ENCODE data around the gene GGN.

GGN gene

DNA sequence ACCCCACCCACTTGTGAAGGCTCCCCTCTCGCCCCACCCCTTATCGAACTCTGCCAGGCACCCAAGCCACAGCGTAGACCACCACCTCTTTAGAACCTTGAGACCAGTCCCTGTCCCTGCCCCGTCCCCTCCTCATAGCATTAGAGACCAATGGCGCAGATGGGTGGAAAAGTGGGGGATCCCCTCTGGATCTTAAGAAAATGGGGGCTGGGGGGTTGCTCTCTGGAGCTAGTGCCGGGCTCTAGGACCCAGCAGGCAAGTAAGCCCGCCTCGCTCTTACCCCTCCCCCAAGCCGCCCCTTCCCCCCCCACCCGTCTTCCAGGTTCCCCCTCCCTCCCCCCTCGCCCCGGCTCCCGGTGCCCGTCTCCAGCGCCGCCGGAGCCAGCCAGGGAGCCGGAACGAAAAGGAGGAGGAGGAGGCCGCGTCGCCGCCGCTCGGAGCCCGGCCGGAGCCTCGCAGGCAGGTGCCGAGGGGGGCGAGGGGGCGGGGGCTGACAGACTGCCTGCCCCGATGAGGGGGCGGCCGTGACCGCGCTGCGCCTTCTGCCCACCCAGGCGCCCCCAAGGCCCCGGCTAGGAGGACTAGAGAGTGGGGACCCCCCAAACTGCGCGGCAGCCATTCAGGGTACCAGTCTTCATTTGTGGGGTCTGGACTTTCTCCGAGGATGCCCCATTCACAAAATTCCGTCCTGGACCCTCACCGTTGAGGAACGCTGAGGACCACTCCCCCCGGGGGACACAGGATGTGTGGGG lies 691 bp upstream of the GGN start, which contains the start of gene SPRED3:
Gene SPRED3, plus strand, starts transcription at position 349 of the 752 bp plus-strand sequence. CDS start 1,606 bp downstream, outside the sequence.
- no peak for DNase-seq (ENCODE audit: low read depth in 2 of 2, low spot score in 1 of 2)

DNA sequence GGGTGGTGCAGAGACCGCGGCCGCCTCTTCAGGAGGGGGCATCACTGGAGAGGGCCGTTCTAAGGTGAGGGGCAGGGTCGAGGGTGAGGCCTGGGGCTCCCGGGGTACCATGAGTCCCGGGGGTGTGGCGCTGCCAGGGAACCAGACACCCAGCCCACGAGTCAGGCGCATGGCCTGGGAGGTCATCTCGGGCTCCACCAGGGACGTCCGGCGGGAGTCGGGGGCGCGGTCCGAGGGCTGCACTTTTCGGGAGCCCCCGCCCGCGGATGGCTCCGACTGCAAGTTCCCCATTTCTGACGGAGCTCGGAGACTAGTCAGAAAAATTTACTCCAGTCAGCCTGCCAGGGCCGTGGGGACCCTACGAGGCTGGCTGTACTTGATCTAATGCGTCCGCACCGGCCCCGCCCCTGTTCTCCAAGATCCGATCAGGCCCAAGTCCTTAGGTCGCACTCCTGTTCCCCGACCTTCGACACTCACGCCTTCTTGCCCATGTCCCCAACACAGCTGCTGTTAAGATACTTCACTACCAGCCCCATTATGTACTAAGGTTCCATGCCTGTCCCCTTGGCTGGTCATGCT lies 774 bp downstream of the GGN start:
- no peak for DNase-seq (ENCODE audit: low read depth in 2 of 2, low spot score in 1 of 2)

DNA sequence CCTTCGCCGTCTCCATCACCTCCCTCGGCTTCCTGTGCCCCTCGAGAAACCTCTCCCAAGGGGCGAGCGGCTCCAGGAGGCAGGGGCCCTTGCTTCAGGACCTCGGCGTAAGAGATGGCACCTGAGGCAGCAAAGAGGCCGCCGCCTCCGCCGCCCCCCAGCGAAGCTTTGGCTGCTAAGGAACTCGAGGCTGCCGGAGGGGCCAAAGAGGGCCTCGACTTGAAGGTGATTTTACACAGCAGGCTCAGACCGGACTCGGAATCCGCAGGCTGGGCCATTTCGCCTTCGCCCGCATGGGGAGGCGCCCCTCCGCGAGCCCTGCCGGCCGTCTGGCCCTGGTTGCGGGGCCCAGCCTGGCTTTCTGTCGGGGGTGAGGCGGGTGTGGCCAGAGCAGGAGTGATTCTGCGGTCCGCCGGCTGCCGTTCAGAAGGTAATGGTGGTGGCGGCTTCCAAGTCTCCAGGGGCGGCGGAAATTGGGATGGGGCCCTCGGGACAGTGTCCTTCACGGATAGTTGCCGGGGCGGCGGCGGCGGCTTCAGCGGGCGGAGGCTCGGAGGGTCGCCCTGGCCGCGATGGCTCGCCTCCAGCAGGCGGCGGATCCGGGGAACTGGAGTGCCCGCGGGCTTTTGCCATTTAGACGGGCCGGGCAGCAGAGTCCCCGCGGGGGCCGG lies 1.4 kb downstream of the GGN start:
- DNase-seq (ENCODE audit: low read depth in 2 of 2, low spot score in 1 of 2): no peak

DNA sequence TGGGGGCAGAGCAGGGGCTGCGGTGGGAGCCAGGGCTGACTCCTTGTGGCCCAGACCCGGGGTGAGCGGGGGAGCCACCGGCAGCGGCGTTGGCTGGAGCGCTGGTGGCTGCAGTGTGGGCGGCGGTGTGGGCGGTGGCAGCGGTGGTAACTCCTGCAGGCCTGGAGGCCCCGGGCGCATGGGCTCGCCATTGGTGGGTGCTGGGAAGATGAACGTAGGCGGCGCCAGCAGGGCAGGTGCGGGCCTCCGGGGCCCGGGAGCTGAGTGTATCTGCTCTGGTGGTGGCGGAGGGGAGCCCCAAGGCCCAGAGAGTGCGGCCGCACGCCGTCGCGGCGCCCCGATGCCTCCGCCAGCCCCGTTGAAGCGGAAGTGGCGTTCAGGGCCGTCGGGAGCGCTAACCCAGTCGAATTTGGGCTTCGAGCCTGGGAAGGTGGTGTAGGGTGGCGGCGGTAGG lies 2.0 kb downstream of the GGN start:
- DNase-seq (ENCODE audit: low read depth in 2 of 2, low spot score in 1 of 2): no peak

DNA sequence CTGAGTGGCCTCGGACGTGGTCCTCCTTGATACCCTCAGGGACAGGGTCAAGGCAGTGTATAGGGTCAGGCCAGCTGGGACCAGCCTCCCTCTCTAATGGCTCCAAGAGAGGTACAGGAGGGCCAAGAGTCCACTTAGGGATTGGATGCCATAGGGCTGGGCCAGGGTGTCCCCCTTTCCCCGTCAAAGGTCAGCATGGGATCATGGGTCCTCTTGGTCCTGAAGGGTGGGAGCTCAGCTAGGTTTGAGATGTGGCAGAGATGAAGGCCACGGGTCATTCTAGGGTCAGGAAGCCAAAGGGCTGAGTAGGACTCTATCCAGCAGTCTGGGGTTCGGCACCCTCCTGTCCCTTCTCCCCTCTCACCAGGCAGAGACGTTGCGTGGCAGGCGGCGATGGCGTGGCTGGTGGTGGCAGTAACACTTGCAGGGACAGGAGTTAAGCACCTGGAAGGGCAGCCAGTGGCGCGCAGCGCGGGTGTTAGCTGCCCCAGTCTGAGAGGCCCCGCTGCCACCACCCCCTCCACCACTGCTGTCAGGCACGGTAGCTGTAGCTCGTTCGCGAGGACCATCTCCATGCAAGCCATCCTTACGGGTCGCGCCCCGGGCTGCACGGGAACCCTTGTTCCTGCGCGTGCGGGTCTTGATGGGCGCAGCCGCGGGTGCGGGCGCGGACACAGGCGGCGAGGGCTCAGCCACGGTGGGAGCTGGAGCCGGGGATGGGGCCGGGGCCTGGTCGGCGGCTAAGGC lies 2.6 kb downstream of the GGN start:
- no peak for DNase-seq (ENCODE audit: low read depth in 2 of 2, low spot score in 1 of 2)

DNA sequence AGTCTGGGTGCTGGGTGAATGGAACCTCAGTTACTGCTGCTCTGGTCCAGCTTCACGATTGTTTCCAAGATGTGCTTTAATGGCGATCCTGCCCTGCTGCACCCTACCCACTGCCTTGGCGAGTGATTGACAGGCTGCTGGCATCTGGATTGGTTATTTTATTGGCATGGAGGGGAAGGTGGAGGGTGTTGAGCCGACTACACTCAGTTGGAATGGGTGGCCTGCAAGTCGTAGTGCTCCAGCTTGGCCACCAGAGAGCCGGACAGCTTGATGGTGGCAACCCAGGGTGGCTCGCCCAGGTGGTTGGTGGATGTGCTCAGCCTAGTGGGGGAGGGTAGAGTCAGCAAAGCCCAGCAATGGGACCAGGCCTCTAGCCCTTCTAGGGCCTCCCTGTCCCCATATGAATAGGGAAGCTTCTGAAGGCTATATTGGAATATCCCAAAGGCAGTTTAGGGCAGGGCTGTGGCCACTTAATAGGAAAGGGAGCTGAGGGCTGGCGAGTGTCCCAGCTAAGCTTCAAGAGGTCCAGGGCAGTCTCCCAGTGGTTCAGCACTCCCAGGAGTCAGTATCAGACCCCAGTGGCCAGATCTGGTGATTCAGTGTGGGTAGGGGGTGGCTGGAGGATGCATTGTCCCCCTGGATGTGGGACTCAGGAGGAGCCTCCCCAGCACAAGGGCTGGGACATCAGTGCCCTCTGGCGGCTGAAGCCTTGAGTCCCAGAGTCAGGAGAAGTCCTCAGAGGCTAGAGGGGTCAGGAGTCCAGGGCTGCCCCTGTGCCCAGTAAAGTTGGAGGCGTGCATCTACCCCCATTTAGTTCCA lies 3.4 kb downstream of the GGN start:
- DNase-seq (ENCODE audit: low read depth in 2 of 2, low spot score in 1 of 2): no peak

DNA sequence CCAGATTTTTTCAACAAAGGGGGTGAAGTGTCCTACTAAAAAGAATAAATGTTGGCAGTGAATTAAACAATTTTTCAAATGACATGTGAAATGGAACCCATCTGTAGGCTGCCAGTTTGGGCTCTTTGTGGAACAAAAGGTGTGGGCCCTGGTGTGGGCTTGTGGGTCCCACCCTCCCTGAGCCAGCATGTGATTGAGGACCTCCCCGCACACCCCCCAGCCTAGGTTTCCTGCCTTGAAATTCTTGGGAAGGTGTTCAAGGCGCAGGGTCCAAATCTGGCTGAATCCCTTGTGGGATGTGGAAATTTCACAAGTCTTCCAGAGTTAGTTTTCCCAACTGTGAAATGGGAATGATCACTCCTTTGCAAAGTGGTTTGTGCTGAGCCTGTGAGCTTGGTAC lies 4.1 kb downstream of the GGN start:
- no peak for DNase-seq (ENCODE audit: low read depth in 2 of 2, low spot score in 1 of 2)

DNA sequence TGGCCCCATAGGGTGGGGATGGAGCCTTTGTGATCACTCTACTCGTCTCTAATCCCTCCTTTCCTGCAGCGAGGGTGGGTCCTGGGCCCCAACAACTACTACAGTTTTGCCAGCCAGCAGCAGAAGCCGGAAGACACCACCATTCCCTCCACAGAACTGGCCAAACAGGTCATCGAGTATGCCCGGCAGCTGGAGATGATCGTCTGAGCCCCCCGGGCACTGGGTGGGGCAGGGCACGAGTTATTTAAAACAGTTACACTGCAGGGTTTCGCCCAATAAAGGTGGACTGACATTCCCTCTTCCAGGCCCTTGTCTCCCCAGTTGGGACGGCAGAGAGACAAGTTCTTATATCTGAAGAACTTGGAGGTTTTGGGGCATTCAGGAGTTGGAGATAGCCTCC lies 4.7 kb downstream of the GGN start:
- no peak for DNase-seq (ENCODE audit: low read depth in 2 of 2, low spot score in 1 of 2)

DNA sequence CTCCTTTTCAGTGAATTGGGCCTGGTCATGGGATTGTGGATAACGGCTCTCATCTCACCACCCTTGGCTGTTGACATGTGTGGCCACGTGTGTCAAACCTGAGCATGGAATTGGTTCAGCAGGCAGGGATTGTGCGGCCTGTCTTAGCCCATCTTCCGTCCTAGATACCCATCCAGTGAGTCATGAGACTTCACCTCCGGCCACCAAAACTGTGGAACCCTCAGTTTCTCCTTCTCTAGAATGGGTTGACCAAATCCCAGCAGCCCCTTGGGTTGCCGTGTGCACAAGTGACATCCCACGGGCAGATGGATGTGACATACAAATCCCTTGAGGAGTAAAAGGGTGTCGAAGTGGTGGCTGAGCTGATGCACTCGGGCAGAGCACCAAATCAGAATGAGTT lies 6.7 kb downstream of the GGN start:
- DNase-seq (ENCODE audit: low read depth in 2 of 2, low spot score in 1 of 2): no peak

DNA sequence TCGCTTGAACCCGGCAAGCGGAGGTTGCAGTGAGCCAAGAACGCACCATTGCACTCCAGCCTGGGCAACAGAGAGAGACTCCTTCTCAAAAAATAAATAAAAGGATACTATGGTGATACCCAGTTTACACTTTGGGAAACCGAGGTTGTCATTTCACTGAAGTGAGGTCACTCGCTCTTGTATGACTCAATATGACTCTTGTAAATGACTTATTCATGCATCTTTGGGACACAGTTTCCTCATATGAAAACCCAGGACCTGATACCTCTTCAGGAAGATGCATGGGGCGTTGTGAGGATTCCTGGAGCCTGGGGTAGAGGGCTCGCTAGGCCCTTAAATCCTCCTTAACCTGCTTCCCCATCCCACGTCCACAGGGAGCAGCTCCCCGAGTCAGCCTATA lies 9.0 kb downstream of the GGN start:
- DNase-seq (ENCODE audit: low read depth in 2 of 2, low spot score in 1 of 2): no peak

DNA sequence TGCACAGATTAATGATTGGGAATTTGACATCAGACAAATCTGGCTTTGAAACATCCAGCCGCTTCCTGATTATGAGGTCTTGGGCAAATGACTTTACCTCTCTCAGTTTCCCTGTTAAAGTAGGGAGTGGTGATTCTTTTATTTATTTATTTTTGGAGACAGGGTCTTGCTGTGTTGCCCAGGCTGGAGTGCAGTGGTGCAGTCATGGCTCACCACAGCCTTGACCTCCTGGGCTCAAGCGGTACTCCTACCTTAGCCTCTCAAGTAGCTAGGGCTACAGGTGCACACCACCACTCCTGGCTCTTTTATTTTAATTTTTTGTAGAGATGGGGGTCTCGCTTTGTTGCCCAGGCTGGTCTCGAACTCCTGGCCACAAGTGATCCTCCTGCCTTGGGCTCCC lies 10.8 kb downstream of the GGN start:
- no peak for DNase-seq (ENCODE audit: low read depth in 2 of 2, low spot score in 1 of 2)

DNA sequence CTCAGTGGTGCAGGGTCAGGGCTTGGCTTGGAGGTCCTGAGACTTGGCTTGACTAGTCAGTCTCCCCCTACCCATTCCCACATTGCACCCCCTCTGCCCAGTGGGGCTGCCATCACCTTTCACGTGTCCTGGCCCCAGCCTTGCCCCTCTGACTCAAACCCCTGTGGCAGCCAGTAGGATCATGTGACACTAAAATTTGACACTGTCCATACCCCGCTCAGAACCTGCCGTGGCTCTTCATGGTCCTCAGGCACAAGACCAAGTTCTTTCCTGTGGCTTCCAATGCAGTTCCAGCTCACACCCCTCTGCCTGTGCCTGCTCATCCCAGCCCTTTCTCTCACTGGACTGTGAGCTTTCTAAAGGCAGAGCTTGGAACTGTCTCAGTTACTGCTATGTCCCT lies 11.3 kb downstream of the GGN start:
- no peak for DNase-seq (ENCODE audit: low read depth in 2 of 2, low spot score in 1 of 2)

DNA sequence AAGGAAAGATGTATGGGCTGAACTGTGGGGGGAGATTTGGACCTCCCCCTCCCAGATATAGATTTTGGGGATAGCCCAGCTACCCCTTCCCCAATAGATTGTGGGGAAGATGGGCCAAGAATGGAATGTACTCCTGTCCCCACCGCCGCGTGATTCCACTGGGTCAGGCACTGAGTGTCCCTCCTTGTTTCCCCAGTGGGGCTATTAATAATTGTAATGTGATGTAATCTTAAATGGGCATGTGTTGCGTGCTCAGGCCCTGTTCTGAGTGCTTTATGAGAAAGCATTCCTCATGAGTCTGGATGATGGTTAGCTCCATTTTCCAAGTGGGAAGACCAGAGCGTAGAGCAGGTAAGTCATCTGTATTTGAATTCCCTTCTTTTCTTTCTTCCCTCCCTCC lies 12.1 kb downstream of the GGN start:
- no peak for DNase-seq (ENCODE audit: low read depth in 2 of 2, low spot score in 1 of 2)

DNA sequence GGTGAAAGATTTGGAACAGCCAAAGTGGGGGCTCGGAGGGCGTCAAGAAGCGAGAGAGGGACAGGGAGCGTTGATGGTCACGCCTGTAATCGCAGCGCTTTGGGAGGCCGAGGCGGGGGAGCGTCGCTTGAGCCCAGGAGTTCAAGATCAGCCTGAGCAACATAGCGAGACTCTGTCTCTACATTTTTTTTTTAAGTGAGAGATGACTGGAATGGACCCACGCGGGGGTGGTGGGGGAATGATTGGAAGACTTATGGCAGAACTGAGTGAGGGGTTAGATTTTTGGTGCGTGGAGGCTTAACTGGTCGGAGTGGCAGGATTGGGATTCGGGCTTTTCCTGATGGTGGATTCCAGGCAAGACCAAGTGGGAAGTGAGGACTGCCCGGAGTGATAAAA lies 12.7 kb downstream of the GGN start:
- DNase-seq (ENCODE audit: low read depth in 2 of 2, low spot score in 1 of 2): no peak

DNA sequence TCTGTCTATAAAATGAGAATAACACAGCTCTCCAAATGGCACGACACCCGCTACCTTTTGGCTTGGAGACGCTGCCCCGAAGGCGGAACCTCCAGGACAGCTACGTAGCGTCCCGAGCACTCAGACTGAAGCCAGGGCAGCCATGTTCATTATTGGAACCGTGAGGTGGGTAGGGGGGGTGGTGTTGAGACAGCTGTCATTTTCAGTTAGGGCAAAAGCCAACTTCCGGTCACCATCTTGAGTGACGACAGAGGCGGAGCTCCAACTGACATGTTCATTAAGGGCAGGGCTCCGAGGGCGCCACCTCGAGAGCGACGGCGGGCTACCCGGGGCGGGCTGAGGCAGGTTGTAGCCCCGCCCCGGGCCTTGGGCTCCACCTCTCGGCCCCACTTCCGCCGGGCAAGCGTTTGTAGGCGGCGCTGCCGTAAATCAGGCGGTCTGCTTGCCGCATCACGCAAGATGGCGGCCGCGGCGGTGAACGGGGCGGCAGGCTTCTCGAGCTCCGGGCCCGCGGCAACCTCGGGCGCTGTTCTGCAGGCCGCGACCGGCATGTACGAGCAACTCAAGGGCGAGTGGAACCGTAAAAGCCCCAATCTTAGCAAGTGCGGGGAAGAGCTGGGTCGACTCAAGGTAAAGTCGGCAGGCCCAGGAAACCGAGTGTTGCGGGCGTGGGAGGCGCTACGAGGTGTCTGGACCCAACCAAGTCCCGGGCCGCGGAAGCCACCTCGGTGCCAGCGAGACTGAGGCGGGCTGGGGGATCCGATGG lies 13.3 kb downstream of the GGN start, which contains the start of gene PSMD8:
Gene PSMD8, plus strand, starts transcription at position 240 of the 766 bp plus-strand sequence. Its CDS starts 31 bp downstream, at position 271.
- DNase-seq (ENCODE audit: low read depth in 2 of 2, low spot score in 1 of 2): peak; percentile 89 to 97

DNA sequence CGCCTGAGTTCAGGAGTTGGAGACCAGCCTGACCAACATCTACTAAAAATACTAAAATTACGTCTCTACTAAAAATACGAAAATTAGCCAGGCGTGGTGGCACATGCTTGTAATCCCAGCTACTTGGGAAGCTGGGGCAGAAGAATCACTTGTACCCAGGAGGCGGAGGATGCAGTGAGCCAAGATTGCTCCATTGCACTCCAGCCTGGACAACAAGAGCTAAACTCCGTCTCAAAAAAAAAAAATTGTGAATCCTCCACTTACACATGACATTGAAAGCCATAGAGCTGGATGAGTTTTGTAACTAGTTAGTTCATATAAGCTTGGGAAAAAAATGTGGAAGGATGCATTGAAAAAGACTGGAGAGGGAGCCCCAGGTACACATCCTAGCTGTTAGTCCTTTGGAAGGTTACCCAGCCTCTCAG lies 13.9 kb downstream of the GGN start:
- DNase-seq (ENCODE audit: low read depth in 2 of 2, low spot score in 1 of 2): no peak

DNA sequence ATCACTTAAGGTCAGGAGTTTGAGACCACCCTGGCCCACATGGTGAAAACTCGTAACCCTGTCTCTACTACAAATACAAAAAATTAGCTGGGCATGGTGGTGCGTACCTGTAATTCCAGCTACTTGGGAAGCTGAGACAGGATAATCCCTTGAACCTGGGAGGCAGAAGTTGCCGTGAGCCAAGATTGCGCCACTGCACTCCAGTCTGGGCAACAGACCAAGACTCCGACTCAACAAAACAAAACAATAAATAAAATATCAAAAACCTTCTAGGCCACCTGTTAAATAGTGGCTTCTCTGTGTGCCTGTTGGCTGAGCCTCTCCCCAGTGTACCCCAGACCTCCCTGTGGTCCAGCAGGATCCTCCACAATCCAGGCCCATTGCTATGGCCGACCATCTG lies 16.8 kb downstream of the GGN start:
- no peak for DNase-seq (ENCODE audit: low read depth in 2 of 2, low spot score in 1 of 2)

DNA sequence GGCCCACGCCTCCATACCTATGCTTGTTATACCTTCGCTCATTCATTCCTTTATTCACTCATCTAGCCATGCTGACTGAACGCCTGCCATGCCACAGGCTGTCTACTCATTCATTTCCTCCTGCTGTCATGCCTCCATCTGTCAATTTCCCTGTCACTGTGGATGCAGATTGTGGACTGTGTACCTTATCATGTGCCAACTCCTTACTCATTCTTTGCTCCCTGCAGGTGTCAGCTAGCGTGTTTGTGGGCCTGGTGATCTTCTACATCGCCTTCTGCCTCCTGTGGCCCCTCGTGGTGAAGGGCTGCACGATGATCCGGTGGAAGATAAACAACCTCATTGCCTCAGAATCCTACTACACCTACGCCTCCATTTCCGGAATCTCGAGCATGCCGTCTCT lies 17.5 kb downstream of the GGN start:
- no peak for DNase-seq (ENCODE audit: low read depth in 2 of 2, low spot score in 1 of 2)

DNA sequence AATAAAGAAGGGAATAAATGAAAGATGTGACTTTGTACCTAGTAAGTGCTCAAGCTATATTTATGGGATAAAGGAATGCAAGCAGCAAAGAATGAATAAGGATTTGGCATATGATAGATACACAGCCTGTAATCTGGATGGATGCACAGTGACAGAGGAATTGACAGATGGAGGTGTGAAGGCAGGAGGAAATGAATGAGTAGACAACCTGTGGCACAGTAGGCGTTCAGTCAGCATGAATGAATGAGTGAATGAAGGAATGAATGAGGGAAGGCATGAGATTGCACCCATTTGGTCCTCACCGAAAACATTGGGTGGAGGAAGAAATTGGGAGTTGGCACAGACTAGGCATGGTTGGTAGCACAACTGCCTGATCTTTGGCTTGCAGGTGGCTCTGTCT lies 18.2 kb downstream of the GGN start:
- DNase-seq (ENCODE audit: low read depth in 2 of 2, low spot score in 1 of 2): no peak

DNA sequence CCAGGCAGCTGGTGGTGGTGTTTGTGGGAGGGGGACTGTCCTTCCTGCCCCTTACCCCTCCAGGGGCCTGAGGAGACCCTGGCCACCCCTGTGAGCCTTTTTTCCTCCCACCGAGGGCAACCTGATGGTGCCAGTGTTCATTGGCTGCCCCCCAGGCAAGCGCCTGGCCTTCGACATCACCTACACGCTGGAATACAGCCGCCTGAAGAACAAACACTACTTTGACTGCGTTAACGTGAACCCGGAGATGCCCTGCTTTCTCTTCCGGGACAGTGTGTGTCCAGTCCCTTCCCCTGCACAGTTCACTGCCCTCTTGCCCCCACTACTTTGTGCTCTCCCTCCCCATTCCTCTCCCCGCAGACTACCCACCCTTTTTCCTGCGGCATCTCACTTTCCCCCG lies 20.8 kb downstream of the GGN start:
- no peak for DNase-seq (ENCODE audit: low read depth in 2 of 2, low spot score in 1 of 2)
